Activated CD4-positive, alpha-beta T cell treated with anti-CD3 and anti-CD28 coated beads, Interleukin-2, amount 10 ng/mL, durations not matched to agents 24 days and 14 days (primary cell): ENCODE data around the gene BAG3. TPM values are rescaled to one million over a fixed set of nuclear protein-coding genes. Genes with fewer than 3 reads are reported as not detected.
"Not testable (repeated sequence)": the region's sequence is repeated elsewhere in the genome, so short reads cannot be mapped to it uniquely, and the experiment has no call there.

Experiments used
- DNase-seq: peaks from one replicate; pipeline ENCODE4 v3.0.0; 2022
- H3K27ac Mint-ChIP-seq: one replicate; pipeline ENCODE4 v1.8.0; 2022; ENCODE audit warnings: mild to moderate bottlenecking, mixed read lengths
- H3K27me3 Mint-ChIP-seq: one replicate; pipeline ENCODE4 v1.8.0; 2022; ENCODE audit warnings: mixed read lengths
- H3K36me3 Mint-ChIP-seq: one replicate; pipeline ENCODE4 v1.8.0; 2022; ENCODE audit warnings: low read depth, mild to moderate bottlenecking, mixed read lengths
- H3K4me1 Mint-ChIP-seq: one replicate; pipeline ENCODE4 v1.8.0; 2021; ENCODE audit warnings: mixed read lengths
- H3K4me3 Mint-ChIP-seq: one replicate; pipeline ENCODE4 v1.8.0; 2022; ENCODE audit warnings: mild to moderate bottlenecking, moderate library complexity, mixed read lengths
- H3K9me3 Mint-ChIP-seq: one replicate; pipeline ENCODE4 v1.8.0; 2021; ENCODE audit warnings: mixed read lengths
- intact Hi-C: fragments of 100-400 bp; cut with micrococcal nuclease; formaldehyde crosslinking; loops from one replicate; pipeline ENCODE4 v1.15.1; 2023
- total RNA-seq: library from RNA; stranded (reverse); gene quantifications from 2 replicates; pipeline ENCODE4 v1.2.3, GENCODE V29; 2022

Gene BAG3
- total RNA-seq: 27.7 and 29.1 TPM in 2 replicates

DNA sequence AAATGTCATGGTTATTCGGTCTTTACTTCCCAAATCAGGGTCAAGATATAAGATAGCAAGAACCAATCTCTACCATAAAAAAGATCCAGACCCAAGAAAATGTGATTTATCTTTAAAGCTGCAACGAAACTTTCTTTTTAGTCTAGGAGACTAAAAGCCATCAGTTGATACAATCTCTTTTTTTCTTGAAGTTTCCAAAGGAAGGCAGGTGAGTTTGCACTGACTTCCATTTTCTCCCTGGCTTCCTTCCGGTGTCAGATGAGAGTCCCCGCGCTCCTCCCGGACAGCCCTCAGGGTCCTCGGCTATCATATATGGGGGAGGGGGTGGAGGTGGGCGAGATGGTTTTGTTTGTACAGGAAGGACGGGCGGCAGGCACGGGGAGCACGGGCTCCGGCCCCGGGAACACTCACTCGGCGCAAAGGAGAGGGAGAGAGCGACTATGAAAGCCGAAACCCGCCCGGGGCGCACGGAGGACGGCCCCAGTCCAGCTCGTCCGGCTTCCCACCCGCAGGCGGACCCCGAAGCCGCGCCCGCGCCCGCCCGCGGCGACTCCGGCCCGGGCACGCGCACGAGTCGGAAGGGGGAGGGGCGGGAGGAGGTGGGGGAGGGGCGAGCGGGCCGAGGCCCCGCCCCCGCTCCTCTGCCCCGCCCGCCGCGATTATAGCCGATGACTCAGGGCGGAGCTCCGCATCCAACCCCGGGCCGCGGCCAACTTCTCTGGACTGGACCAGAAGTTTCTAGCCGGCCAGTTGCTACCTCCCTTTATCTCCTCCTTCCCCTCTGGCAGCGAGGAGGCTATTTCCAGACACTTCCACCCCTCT is at the start of gene BAG3:
TSS of gene BAG3 (plus strand) at position 689 of the 822 bp plus-strand sequence. CDS start 296 bp downstream, outside the sequence.
- Mint-ChIP-seq H3K36me3 (no peaks in the 10 kb centered on the region), H3K9me3 (no peaks in the 10 kb centered on the region), H3K4me1 (peaks cover 40% of the 10 kb centered on the region), H3K27ac (peak within 1 kb of the TSS; percentile 99), H3K4me3 (peak within 1 kb of the TSS; percentile 99), H3K27me3 (no peaks in the 10 kb centered on the region)
- intact Hi-C loops: loop anchor here (1.0 to 10.0 kb wide), 8 partner anchors 55 to 896 kb away; partner anchors contain the start of genes CACUL1, EIF3A, GRK5 and TIAL1
- peak; percentile 93 for DNase-seq

DNA sequence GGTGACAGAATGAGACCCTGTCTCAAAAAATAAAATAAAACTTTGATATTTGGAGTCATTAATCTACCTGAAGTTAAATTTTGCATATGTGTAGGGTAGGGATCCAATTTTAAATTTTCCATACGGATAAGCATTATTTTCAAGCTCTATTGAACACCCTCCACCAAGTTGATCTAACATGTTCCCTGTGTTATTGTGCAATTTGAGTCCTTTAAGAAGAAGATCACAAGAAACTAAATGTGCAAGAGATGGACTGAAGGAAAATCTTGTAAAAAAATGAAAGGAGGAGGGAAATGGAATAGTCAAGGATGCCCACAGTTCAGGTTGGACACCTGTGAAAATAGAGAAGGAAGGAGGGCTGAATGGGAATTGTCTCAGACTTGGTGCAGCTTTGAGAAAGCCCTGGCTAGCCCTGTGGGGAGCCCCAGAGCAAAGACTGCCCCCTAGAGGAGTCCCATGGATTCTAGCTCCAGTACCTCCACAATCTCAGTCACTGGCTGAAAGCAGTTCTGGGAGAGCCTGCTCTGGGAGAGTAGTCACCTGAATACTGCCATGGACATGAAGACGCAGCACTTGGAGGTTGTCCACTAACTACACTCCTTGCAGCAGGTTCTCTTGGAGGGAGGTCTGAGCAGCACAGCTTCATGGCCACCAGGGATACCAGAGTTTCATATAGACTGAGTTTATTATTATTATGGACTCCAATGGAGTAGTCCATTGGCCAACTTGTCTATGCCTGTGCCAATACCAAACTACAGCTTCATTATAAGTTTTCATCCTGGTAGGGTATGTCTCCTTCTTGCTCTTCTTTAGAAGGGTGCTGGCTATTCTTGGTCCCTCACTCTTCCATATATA is 48.7 kb upstream of the BAG3 start:
- Mint-ChIP-seq H3K27me3 (no peaks in the 10 kb centered on the region), H3K4me3 (no peak overlapping the region), H3K36me3 (peaks cover 8% of the 10 kb centered on the region), H3K27ac (no peak overlapping the region), H3K9me3 (no peaks in the 10 kb centered on the region), H3K4me1 (peaks cover 7% of the 10 kb centered on the region)
- intact Hi-C loops: no loop called here
- DNase-seq: peak; percentile 84

DNA sequence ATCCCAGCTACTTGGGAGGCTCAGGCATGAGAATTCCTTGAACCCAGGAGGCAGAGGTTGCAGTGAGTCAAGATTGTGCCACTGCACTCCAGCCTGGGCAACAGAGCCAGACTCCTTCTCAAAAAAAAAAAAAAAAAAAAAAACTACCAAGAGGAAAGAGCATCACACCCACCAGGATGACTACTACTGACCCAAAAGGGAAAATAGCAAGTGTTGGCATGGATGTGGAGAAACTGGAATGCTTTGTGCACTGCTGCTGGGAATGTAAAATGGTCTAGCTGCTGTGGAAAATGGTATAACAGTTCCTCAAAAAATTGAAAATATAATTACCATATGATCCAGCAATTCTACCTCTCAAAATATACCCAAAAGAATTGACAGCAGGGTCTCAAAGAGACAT is 46.7 kb upstream of the BAG3 start:
- Mint-ChIP-seq H3K4me1 (peaks cover 2% of the 10 kb centered on the region), H3K4me3 (no peak overlapping the region), H3K9me3 (no peaks in the 10 kb centered on the region), H3K27ac (no peak overlapping the region), H3K36me3 (no peaks in the 10 kb centered on the region), H3K27me3 (peaks cover 6% of the 10 kb centered on the region)
- intact Hi-C loops: no loop called here
- DNase-seq: no peak

DNA sequence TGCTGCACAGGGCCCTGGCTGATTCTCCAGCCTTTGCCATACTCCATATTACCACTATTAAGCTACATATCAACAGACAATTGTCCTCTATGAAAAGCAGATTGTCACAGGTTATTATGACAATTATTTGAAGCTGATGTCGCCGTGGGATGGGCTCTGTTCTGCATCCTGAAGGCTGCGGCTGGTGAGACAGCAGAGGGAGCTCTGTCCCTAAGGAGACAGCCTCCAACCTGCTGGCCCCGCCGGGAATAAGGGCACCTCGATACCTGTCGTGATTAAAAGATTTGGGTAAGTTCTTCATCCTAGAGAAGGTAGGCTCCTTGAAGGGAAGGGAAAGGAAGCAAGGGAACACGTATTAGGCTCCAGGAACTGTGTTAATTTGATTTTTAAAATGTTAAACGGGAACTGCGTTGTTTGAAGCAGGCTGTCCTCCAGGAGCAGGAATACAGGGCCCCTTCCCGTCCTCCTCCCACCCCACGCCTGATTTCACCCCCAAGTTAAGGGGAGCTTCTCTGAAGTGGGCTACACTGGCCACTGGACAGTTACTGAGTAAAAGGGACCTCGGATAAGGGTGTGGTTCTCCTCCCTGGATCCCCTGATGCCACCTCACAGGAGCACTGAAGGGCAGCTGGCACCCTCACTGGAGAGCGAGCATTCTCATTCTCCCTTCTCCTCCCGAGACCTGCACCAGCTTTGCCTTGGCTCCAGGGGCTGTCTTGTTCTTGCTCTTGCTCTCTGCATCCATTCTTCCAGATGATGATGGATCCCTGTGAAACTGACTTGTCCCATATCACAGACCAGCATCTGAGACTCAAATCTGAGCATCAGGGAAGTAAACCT is 42.6 kb upstream of the BAG3 start:
- no peak for DNase-seq
- Mint-ChIP-seq H3K9me3 (peaks cover 4% of the 10 kb centered on the region), H3K4me1 (peaks cover 2% of the 10 kb centered on the region), H3K27ac (no peak overlapping the region), H3K36me3 (peaks cover 5% of the 10 kb centered on the region), H3K27me3 (peaks cover 9% of the 10 kb centered on the region), H3K4me3 (no peak overlapping the region)
- intact Hi-C loops: loop anchor here (5.0 kb wide), 1 partner anchor 249 kb away; no protein-coding TSS in a partner anchor

DNA sequence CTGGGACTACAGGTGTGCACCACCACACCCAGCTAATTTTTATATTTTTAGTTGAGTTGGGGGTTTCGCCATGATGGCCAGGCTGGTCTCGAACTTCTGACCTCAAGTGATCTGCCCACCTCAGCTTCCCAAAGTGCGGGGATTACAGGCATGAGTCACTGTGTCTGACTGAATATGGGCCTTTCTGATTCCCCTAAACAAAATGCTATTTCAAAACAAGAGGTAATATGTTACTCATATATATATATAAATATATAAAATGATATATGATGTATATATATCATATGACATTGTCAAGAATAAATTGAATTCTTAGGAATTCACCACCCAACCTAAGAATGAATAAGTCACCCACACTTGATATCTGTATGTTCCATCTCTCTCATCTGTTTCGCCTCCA is 41.7 kb upstream of the BAG3 start:
- Mint-ChIP-seq H3K4me3 (no peak overlapping the region), H3K27me3 (peaks cover 9% of the 10 kb centered on the region), H3K9me3 (peaks cover 4% of the 10 kb centered on the region), H3K27ac (no peak overlapping the region), H3K36me3 (peaks cover 5% of the 10 kb centered on the region), H3K4me1 (peaks cover 2% of the 10 kb centered on the region)
- no peak for DNase-seq
- intact Hi-C loops: loop anchor here (5.0 kb wide), 1 partner anchor 248 kb away; no protein-coding TSS in a partner anchor

DNA sequence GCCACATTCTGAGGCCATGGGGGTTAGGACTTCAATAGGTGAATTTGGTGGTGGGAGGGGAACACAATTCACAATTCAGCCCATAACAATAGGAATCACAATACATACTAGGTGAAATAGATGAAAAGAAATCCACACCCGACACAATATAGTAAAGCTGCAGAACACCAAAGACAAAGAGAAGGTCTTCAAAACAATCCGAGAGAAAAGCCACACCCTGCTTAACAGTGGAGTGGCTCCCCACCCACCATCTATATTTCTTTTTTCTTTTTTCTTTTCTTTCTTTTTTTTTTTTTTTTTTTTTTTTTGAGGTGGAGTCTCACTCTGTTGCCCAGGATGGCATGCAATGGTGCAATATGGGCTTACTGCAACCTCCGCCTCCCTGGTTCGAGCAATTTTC is 39.7 kb upstream of the BAG3 start:
- DNase-seq: no peak
- Mint-ChIP-seq H3K27ac (no peak overlapping the region), H3K4me3 (no peak overlapping the region), H3K27me3 (peaks cover 9% of the 10 kb centered on the region), H3K36me3 (peaks cover 5% of the 10 kb centered on the region), H3K9me3 (peaks cover 4% of the 10 kb centered on the region), H3K4me1 (peaks cover 2% of the 10 kb centered on the region)
- intact Hi-C loops: no loop called here

DNA sequence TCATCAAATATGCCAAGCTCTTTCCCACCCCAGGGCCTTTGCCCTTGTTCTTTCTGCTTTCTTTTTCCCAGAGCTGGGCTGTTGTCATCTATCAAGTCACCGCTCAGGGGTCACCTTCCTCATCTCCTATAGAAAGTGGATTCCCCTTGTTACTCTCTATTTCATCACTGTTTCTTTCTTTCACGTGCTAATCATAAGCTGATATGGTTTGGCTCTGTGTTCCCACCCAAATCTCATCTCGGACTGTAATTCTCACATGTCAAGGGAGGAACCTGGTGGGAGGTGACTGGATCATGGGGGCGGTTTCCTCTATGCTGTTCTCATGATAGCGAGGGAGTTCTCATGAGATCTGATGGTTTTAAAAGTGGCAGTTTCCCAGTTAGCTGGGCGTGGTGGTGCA is 37.4 kb upstream of the BAG3 start:
- peaks cover 4% of the 10 kb centered on the region for H3K9me3 Mint-ChIP-seq
- no peaks in the 10 kb centered on the region for H3K4me1 Mint-ChIP-seq
- no peak for DNase-seq
- H3K4me3 Mint-ChIP-seq: no peak overlapping the region
- H3K36me3 Mint-ChIP-seq: peaks cover 5% of the 10 kb centered on the region
- intact Hi-C loops: no loop called here
- H3K27ac Mint-ChIP-seq: no peak overlapping the region
- H3K27me3 Mint-ChIP-seq: peaks cover 6% of the 10 kb centered on the region

DNA sequence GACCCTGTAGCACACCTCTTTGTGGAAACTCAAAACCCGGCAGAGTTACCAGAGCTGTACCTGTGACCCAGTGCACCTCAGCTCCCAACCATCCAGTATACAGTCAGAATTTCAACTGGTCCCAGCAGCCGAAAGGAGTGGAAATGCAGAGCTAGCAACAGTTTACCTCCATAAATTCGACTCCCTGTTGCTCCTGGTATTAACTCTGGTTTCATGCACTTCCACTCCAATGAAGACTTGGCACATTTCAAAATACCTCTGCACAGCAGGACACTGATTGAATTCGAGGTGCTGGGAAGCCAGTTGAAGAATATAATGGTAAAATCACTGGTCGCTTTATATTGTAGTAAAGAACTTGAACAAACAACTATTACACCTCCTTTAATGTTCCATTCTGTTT is 36.5 kb upstream of the BAG3 start:
- Mint-ChIP-seq H3K4me3 (no peak overlapping the region), H3K9me3 (peaks cover 4% of the 10 kb centered on the region), H3K27me3 (peaks cover 3% of the 10 kb centered on the region), H3K36me3 (peaks cover 5% of the 10 kb centered on the region), H3K27ac (no peak overlapping the region), H3K4me1 (no peaks in the 10 kb centered on the region)
- DNase-seq: no peak
- intact Hi-C loops: no loop called here

DNA sequence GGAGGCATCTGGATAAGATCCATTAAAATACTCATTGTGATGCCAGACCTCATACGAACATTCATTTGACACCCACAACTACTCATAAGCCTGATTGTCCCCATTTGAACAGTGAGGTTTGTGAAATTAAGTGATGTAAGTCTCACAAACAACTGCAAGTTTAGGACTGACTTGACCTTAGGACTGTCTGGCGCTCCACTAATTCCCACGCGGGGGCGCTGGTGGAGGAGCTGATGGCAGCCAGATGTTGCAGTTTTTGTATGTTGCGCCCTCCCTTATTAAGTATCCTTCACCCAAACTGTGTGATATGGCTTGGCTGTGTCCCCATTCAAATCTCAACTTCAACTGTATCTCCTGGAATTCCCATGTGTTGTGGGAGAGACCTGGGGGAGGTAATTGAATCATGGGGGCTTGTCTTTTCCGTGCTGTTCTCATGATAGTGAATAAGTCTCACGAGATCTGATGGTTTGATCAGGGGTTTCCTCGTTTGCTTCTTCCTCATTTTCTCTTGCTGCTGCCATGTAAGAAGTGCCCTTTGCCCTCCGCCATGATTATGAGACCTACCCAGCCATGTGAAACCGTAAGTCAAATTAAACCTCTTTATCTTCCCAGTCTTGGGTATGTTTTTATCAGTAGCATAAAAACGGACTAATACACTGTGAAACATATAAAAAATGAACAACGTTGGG is 34.2 kb upstream of the BAG3 start:
- no peak for DNase-seq
- H3K27ac Mint-ChIP-seq: no peak overlapping the region
- peaks cover 2% of the 10 kb centered on the region for H3K4me1 Mint-ChIP-seq
- no peaks in the 10 kb centered on the region for H3K9me3 Mint-ChIP-seq
- no peak overlapping the region for H3K4me3 Mint-ChIP-seq
- no peaks in the 10 kb centered on the region for H3K36me3 Mint-ChIP-seq
- intact Hi-C loops: no loop called here
- no peaks in the 10 kb centered on the region for H3K27me3 Mint-ChIP-seq

DNA sequence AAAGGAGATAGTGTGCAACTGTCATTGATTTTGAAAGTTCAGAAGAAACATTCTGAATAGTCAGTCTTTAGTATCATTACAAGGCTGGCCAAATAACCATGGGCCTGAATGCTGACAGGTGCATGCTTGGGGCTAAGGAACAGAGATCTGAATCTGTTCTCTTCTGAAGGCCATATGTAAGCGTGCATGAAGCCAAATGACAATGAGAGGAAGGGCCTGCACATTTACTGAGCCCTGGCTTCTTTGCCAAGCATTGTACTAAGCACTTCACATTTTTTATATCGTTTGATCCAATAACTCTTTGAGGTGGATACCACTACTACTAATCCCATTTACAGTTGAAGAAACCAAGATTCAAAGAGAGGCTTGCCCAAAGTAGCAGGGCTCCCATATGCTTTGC is 32.0 kb upstream of the BAG3 start:
- Mint-ChIP-seq H3K27me3 (peaks cover 3% of the 10 kb centered on the region), H3K27ac (no peak overlapping the region), H3K4me1 (peaks cover 2% of the 10 kb centered on the region), H3K4me3 (no peak overlapping the region), H3K9me3 (no peaks in the 10 kb centered on the region), H3K36me3 (no peaks in the 10 kb centered on the region)
- no peak for DNase-seq
- intact Hi-C loops: no loop called here

DNA sequence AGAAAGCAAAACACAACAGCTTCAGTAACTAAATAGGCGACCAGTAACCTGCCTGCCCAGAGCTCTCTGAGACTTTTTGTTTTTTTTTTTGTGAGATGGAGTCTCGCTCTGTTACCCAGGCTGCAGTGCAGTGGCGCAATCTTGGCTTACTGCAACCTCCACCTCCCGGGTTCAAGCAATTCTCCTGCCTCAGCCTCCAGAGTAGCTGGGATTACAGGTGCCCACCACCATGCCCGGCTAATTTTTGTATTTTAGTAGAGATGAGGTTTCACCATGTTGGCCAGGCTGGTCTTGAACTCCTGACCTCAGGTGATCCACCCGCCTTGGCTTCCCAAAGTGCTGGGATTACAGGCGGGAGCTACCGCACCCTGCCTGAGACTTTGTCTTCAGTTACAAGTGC is 31.4 kb upstream of the BAG3 start:
- H3K27ac Mint-ChIP-seq, intact Hi-C loops, H3K4me1 Mint-ChIP-seq, DNase-seq, H3K9me3 Mint-ChIP-seq, H3K36me3 Mint-ChIP-seq, H3K27me3 Mint-ChIP-seq, H3K4me3 Mint-ChIP-seq: not testable (repeated sequence)

DNA sequence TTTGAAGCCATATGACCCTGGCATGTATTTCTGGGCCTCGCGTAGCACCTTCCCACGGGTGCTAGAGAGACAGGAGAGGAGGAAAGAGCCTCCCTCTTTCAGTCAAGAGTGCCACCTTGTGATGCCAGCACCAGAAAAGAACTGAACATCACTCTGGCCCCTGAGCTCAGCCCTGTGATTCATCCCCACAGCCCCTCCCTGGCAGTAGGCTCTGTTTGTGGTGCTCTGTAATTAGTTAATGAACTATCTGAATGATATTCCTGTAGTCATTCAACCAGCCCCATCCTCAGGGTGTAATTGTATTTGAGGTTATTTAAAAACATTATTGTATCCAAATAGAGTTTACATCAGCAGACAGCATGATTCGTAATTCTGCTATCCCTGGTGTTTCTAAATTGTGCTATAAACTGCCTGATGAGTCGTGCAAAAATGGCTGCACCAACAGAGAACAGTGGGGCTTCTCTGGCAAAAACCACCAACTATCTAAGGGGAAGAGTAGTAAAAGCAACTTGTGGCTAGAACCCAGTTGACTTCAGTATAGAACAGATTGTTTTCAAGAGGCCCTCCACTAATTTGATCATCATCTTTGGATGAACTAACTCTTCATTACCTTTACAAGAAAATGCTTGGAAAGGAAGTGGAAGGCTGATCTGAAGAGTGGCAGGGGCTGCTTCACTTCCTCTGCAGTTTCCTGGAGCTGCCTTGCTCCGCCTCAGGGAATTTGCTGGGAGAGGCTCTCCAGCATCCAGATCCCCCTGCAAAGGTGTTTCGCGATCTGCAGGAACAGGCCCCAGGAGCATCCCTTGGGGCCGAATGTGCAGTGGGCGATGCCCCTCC is 30.7 kb upstream of the BAG3 start:
- intact Hi-C loops: no loop called here
- peaks cover 3% of the 10 kb centered on the region for H3K27me3 Mint-ChIP-seq
- H3K36me3 Mint-ChIP-seq: no peaks in the 10 kb centered on the region
- no peak overlapping the region for H3K27ac Mint-ChIP-seq
- no peaks in the 10 kb centered on the region for H3K9me3 Mint-ChIP-seq
- no peak for DNase-seq
- H3K4me1 Mint-ChIP-seq: peaks cover 2% of the 10 kb centered on the region
- H3K4me3 Mint-ChIP-seq: no peak overlapping the region
